NCI-H345 (cell line): ENCODE measurements around the gene CLDN2.
"Not testable (repeated sequence)": the region's sequence is repeated elsewhere in the genome, so short reads cannot be mapped to it uniquely, and the experiment has no call there.

Source experiments
- DNase-seq: peaks from one replicate; lab custom pipeline; 2025; lab: John Stamatoyannopoulos, UW

Gene CLDN2

DNA sequence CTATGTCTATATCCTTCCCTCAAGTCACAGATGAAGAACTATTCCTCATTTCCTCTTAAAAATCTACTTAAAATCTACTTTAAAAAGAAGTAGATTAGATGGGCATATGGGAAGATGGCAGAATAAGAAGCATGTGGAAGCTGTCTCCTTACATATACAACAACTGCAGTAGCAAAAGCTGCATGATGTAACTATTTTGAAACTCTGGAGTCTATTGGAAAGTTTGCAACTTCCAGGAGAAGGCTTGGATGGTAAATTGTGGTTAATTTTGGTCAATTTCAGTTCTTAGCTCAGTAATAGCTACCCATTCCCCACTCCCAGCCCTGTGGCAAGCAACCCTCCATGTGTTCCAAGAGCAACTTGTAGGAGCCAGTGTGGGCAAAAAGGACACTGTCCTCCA is 42.9 kb downstream of the CLDN2 start:
- DNase-seq: no peak

DNA sequence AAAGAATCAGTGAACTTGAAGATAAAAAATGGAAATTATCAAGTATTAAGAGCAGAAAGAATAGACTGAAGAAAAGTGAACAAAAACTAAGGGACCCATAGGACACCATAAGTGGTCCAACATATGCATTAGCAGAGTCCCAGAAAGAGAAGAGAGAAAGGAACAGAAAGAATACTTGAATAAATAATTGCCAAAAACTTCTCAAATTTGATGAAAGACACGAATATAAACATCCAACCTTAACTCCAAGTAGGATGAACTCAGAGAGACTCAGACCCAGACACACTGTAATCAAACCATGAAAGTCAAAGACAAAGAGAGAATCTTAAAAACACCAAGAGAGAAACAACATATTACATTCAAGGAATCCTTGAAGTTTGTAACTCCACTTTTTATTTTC is 44.1 kb downstream of the CLDN2 start:
- no peak for DNase-seq

DNA sequence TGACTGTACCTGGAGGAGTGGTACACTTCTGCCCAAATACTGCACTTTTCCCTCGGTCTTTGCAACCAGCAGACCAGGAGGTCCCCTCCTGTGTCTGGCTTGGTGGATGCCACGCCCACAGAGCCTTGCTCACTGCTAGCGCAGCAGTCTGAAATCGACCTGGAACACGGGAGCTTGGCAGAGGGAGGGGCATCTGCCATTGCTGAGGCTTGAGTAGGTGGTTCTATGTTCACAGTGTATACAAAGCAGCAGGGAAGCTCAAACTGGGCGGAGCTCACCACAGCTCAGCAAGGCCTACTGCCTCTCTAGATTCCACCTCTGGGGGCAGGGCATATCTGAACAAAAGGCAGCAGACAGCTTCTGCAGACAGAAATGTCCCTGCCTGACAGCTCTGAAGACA is 46.3 kb downstream of the CLDN2 start:
- not testable (repeated sequence) for DNase-seq

DNA sequence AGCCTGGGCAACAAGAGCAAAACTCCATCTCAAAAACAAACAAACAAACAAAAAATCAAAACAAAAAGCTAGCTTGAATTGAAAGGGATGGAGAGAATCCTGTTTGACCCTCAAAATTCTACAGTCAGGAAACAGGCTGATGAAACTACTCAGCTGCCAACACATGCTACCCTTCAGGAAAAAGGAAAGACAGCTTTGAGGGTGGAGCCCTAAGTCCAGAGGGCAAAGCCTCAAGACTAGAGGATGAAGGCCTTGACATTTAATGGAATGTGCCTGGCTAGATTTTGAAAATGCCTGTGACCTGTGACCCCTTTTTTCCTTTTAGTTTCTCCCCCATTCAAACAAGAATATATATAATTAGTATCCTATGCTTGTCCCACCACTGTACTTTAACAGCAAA is 52.7 kb downstream of the CLDN2 start:
- DNase-seq: no peak

DNA sequence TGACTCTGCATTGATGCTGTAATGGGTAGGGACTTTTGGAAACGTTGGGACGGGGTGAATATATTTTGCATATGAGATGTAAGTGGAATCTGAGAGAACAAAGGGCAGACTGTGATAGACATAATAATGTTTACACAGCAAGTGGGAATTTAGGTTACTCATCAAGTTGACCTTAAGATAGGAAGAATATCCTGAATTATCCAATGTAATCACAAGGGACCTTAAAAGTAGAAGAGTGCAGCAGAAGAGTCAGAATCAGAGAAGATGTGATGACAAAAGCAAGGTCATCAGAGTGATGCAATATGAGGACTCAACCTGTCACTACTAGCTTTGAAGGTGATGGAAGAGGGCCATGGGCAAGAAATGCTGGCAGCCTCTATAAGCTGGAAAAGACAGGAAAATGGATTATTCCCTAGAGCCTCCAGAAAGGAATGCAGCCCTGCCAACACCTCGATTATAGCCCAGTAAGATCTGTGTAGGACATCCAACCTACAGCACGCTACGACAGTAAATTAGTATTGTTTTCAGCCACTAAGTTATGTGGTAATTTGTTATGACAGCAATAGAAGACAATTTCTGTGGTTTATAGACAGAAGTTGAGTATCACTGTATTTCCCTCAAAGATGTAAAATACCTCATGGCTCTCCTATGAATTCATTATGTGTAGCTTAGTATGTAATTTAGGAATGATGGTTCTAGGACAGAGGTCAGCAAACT is 53.4 kb downstream of the CLDN2 start:
- DNase-seq: no peak

DNA sequence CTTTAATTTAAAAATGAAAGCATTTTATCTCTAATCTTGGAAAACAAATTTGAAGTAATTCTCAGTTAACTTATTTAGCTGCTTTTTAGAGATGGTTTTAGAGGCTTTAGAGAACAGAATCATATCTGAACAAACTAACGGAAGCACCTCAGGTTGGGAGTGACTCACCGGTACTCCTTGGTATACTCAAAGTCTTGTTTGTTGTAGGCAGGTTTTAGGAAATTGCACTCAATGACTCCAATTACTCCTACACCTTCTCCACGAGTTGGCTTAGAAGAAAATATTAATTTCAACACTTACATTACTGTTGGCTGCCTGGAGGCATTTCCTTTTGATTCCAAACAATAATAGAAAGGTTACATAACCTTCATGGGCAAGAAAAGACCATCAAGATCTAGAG is 56.2 kb downstream of the CLDN2 start:
- no peak for DNase-seq
